HG03442 (cell line): ENCODE results near the gene NAA20.

Source experiments
- ATAC-seq: cut with Tn5 transposase; IDR thresholded peaks from one replicate; pipeline ENCODE4 v1.9.1; 2021; ENCODE audit warnings: mild to moderate bottlenecking, moderate library complexity; ENCODE audit not compliant: unreplicated experiment

Gene NAA20

GRCh38 chr20:20017001-20017843 is at the start of gene NAA20:
NAA20 (plus strand) TSS chr20:20017362; CDS start chr20:20017397, 35 bp downstream.
- ATAC-seq, result peak; percentile 96

GRCh38 chr20:19967445-19967844 is 49.7 kb upstream of the NAA20 start:
- ATAC-seq, result no peak

GRCh38 chr20:19968028-19968427 is 49.1 kb upstream of the NAA20 start:
- no peak for ATAC-seq

GRCh38 chr20:19968466-19969073 is 48.6 kb upstream of the NAA20 start:
- no peak for ATAC-seq

GRCh38 chr20:19969106-19969505 is 48.1 kb upstream of the NAA20 start:
- no peak for ATAC-seq

GRCh38 chr20:19969507-19970255 is 47.5 kb upstream of the NAA20 start:
- no peak for ATAC-seq

- no peak for ATAC-seq
Observed at GRCh38 chr20:19970256-19970765, 46.9 kb upstream of the NAA20 start.

GRCh38 chr20:19971116-19971515 is 46.0 kb upstream of the NAA20 start:
- ATAC-seq, result no peak

- no peak for ATAC-seq
Observed at GRCh38 chr20:19973961-19974629, 43.1 kb upstream of the NAA20 start.

GRCh38 chr20:19974630-19975435 is 42.3 kb upstream of the NAA20 start:
- no peak for ATAC-seq

- no peak for ATAC-seq
Observed at GRCh38 chr20:19975436-19975799, 41.7 kb upstream of the NAA20 start.

GRCh38 chr20:19975901-19976300 is 41.3 kb upstream of the NAA20 start:
- no peak for ATAC-seq

GRCh38 chr20:19976595-19977372 is 40.4 kb upstream of the NAA20 start:
- no peak for ATAC-seq

GRCh38 chr20:19977373-19977770 is 39.8 kb upstream of the NAA20 start:
- ATAC-seq, result no peak

GRCh38 chr20:19978511-19979210 is 38.5 kb upstream of the NAA20 start:
- ATAC-seq, result no peak

- no peak for ATAC-seq
Observed at GRCh38 chr20:19981031-19981451, 36.1 kb upstream of the NAA20 start.

GRCh38 chr20:19986419-19986818 is 30.7 kb upstream of the NAA20 start:
- no peak for ATAC-seq

GRCh38 chr20:19987046-19987445 is 30.1 kb upstream of the NAA20 start:
- no peak for ATAC-seq

GRCh38 chr20:19990850-19991249 is 26.3 kb upstream of the NAA20 start:
- no peak for ATAC-seq
